HG03135 (cell line): ENCODE measurements around the gene AVPR2.

Experiments used
- ATAC-seq: cut with Tn5 transposase; IDR thresholded peaks from one replicate; pipeline ENCODE4 v1.9.1; 2021; ENCODE audit warnings: mild to moderate bottlenecking, moderate library complexity; ENCODE audit not compliant: unreplicated experiment

Gene AVPR2

DNA sequence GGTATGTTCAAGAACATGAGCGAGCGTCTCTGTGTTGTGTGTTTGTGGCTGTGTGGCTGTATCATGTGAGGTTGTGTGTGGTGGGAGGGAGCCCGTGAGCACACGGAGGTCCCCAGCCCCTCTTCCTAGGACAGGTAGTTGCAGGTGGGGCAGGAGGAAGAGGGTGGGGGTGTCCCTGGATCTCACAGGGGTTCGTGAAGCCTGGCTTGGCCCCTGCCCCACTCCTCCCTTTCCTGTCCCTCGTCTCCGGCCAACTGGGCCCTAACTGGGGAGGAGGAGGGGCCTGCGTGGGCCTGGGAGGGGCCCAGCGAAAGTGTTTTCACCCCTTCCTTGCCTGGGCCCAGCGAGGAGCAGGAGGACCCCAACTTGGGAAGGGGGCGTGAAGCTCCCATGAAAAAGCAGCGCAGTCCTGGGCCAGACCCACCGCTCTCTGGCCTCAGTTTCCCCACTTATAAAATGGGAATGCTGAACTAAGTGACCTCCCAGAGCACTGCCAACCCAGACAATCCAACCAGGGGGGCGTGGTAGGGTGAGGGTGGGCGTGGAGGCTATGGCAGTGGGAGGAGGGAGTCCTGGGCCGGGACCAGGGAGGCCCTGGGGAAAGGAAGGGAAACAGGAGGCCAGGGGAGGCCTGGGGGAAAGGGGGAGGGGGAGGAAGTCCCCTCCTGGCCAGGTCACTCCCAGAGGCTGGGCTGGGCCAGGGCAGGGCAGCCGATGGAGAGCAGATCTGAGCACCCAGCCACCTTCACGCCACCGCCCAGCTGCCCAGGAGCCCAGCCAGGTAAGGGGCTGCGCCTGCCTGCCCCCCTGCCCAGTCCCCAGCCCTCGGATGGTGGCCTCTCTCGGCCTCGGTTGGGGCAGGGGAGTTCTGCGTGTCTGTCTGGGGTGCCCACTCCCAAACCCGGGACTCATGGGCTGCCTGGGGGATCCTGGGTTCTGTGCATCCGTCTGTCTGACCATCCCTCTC, at the start of gene AVPR2:
AVPR2 (plus strand) TSS at position 683 of the 967 bp plus-strand sequence. CDS start 473 bp downstream, outside the sequence.
- ATAC-seq: no peak

DNA sequence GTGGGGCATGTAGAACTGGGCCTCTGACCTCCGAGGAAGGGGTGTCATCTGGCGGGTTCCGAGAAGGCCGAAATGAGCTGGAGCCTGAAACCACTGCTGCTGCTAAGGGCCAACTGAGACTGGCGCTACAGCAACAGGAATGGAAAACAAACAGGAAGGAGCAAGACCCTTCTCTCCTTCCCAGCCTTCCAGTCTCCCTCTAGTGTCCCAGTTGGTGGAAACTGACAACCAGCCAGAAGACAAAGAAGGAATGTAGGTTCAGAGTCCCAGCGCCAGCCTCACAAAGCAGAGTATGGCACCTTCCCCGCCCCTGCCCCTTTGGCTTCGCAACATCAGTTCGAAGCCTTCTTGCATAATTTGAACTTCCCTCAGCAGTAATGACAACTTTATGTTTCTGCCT, 49.8 kb upstream of the AVPR2 start:
- ATAC-seq: no peak

DNA sequence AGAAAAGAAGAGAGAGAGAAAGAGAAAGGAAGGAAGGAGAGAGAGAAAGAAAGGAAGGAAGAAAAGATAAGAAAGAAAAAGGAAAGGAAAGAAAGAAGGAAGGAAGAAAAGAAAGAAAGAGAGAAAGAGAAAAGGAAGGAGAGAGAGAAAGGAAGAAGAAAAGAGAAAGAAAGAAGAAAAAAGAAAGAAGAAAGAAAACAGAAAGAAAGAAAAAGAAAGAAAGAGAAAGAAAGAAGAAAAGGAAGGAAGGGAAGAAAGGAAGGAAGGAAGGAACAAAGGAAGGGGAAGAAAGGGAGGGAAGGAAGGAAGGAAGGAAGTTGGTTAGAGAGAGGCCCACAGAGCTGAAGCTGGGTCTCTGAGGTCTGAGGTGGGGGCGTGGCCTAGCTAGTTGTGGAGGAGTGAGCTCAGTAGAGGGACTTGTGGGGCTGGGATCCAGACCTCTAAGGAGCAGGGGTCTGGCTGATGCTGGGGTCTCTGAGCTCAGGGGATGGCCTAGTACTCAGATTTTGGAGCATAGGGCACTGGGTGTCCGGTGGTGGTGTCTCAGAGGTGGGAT, 47.0 kb upstream of the AVPR2 start:
- ATAC-seq: no peak

DNA sequence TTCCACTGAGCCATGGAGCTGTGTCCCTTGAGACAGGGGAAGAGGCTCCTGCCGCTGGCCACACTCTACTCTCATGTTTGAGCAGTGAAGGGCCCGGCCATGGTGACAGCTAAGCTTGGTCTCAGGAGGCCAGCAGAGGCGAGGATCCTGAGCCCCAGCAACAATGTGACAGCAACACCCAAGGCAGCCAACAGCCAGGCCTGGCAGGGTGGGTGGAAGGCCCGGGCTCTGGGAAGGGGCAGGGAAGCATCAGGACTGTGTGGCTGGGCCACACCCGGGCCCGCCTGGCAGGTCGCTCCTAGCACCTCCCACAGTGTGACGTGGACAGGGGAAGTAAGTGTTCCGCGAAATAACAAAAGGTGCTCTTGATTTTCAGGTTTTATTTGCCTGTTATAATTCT, 43.3 kb upstream of the AVPR2 start:
- no peak for ATAC-seq

DNA sequence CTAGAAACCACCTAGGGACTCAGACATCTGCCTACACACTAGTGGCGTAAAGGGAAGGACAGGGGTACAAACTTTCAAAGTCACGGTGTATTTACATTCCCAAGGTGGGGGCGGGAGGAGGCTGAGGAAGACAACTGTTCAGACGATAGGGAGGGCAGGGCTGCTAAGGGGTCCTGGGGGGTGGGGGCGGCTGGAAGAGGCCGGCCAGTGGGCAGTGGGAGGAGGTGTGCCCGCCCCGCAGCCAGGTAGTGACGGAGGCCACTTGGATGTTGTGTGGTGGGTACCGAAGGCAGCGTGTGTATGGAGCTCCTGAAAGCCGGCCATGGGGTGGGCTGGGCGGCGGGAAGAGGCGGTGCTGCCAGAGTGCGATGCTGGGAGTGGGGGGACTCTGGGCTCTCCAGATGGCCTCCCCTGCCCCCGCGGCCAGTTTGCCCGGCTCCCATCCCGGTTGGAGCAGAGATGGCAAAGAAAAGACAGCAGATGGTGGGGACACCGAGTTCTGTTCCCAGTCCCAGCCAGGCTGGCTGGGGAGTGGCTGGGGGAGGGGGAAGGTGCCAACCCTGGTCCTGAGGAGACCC, 42.7 kb upstream of the AVPR2 start:
- no peak for ATAC-seq

DNA sequence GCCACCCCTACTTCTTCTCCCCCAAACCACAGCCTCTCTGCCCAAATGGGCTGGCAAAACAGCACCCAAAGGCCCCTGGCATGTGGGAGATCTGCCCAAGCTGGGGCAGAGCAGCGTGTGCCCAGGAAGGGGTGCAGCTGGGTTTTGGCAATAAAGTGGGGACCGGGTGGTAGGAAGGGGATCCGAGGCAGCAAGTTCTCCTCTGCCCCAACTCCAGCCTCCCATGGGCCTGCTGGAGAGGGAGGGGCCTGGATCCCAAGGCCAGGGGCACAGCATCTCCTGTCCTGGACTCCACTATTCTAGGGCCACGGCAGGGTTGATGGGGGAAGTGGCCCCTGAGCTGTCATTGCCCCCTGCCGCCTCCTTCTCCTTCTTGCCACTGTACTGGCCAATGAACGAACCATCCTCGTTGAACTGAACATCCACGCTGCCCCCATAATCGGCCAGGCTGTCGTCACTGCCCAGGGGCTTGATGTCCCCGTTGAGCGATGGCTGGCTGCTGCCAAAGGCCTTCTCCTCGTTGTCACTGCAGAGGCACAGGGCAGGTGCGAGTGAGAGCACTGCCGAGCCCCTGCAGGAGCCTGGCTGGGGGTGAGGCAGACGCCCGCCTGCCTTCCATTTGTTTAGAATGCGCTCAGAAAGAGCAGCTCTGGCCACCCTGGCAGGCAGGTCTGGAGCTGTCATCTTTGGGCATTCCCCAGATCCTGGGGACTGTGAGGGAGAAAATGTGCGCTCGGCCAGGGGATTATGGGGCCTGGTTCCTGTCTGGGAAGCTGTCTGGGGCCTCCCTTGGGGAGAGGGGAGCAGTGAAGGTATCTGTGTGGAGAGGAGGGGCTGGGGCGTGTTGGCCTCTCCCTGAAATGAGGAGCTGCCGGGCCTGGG, 41.9 kb upstream of the AVPR2 start:
- ATAC-seq: no peak

DNA sequence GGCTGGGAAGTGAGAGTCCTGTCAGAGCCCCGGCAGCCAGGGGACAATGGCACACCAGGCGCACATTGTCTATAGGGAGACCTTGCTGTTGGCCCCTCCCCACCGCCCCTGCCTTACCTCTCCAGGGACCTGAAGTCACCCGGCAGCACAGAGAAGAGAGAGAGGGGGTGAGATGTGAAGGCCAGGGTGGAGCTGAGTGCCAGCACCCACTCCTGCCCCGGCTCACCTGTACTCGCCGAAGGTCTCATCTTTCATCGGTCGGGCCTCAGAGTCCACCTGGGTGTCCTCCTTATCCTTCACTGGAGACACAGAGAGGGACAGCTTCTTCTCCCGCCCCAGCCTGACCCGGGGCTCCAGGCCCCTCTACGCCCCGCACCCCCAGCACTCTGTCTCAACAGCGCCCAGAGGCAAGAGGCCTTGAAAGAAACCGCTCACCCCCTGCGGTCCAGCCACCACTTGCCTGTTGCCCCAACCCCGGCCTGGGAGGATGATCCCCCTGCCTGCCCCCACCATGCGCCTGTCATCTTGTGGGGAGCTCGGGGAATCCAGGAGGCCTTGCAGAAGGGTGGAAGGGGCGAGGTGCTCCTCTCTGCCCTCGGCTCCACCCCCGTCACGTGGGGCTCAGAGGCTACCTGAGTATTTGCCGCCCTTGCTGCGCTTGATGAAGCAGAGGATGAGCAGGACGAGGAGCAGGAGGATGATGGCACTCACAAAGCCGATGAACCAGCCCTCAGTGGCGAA, 41.1 kb upstream of the AVPR2 start:
- ATAC-seq: no peak

DNA sequence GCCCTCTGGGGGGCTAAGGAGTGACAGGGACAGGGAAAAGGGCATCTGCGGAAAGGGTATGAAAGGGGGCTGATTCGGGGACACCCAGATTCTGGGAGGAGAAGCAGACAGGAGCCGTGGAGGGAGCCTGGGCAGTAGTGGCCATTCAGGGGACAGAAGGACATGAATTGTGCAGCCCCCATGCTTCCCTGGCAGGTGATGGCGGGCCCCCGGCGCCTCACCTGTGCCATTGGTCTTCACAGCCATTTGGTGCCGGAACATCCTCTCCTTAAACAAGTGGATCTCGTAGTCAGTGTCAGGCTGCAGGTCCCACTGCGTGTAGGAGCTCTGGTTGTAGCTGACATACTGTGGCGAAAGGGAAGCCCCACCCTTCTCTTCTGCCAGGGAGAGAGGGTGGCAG, 40.4 kb upstream of the AVPR2 start:
- ATAC-seq: no peak

DNA sequence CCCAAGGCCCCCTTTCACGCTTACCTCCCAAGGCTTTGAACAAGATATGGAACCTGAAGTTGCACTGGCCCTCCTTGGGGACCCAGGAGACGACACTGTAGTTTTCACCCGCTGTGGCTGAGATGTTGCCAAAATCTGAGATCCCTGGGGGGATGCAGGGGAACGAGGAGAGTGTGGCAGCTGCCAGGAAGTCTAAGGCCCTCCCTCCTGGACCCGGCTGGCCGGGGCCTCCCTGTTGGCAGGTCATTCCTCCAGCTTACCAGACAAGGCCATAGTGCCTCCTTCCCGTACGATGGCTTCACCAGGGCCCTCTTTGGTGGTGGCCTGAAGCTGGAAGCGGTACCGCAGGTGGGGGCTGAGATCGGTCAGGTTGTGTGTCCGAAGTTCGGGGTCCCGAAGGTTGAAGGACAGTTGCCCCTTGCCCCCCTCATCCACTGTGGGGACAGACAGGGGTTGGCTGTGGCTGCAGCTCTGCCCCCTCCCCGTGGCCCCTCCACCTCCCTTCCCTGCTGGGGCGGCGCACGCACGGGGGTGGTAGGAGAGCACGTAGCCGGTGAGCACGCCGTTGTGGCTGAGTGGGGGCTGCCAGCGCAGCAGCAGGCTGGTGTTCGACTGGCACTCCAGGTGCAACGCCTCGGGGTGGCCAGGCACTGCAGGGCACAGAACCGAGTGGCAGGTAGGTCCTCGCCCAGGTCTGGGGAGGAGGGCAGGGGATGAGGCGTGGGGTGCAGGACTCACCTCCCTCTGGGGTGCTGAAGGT, 39.7 kb upstream of the AVPR2 start:
- no peak for ATAC-seq

DNA sequence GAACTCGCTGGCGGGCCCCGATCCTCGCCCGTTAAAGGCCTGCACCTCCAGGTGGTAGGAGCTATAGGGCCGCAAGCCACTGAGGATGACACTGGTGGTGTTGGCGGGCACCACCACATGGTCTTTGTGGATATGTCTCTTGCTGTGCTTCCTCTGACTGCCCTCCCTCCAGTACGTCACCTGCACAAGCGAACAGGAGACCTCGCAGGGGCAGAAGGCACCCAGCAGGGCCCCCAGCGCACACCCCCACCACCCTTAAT, 39.2 kb upstream of the AVPR2 start:
- ATAC-seq: no peak

DNA sequence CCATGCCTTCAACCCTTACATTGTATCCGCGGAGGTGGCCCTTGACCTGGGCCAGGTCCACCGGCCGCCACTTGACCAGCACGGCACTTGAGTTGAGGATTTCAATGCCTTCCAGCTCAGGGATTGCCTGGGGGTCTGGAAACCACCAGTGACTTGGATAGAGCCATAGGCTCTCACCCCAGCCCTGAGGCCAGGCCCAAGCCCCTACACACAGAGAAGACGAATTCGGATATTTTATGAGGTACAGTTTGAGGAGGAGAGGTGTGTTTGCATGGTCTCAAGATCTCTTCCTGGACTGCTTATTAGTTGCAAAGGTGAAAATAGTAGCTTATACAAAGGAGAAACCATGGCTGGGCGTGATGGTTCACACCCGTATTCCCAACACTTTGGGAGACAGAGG, 38.8 kb upstream of the AVPR2 start:
- no peak for ATAC-seq

DNA sequence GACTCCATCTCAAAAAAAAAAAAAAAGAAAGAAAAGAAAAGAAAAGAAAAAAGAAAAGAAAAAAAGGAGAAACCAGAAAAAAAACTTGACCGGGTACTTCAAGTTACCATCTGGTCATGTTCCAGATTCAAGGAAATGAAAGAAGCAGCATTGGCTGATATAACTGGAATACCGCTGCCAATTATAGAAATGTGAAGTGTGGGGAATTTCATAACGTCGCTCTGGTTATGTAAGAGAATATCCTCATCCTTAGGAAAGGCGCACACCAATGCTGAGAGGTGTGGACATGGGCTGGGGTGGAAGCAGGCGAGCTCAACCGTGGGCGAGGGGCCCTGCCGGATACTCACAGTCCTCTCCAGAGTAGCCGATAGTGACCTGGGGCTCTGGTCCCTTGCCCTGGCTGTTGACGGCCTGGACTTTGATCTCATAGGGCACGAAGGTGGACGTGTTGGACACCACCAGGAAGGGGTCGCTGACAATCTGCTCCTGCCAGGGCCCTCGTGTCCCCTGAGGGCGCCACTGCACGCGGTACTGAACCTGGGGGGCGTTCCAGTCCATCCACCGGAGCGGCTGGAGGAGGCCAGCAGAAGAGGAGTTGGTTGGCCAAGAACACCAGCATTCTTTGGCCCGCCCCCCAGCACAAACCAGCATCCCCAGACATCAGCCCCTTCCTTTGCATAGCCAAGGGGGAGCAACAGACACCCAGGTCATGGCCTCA, 38.0 kb upstream of the AVPR2 start:
- ATAC-seq: no peak

DNA sequence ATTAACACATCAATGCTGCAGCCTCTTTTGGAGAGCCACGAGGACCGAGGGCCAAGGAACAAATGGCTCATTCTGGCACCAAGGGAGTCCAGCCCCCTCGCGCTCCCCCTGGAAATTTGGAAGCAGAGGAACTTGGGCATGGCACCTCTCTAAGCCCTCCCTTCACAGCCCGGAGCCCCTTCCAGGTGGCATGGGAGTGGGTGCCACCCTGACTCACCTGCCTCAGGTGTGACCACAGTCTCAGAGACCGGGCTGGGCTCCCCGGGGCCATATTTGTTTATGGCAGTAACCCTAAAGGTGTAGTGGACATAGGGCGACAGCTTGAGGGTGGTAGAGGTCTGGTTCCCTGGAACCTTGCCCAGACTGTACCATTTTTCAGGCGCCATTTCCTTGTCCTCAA, 37.3 kb upstream of the AVPR2 start:
- no peak for ATAC-seq

DNA sequence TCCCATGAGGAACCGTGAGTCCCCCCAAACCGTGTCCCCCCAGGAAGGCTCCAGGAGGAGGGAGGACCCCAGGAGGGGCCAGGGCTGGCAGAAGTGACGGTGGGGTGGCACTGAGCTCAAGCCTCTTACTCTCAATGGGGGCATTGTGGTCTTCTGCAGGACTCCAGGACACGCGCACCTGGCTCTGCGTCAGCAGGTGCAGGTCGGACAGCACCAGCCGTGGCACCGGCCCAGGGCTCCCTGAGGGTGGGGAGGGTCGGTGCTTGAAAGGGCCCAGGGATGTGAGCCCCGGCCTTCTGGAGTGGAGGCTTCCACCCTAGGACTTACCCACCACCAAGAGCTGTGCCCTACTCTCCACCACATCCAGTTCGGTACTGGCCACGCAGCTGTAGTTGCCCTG, 36.8 kb upstream of the AVPR2 start:
- no peak for ATAC-seq

DNA sequence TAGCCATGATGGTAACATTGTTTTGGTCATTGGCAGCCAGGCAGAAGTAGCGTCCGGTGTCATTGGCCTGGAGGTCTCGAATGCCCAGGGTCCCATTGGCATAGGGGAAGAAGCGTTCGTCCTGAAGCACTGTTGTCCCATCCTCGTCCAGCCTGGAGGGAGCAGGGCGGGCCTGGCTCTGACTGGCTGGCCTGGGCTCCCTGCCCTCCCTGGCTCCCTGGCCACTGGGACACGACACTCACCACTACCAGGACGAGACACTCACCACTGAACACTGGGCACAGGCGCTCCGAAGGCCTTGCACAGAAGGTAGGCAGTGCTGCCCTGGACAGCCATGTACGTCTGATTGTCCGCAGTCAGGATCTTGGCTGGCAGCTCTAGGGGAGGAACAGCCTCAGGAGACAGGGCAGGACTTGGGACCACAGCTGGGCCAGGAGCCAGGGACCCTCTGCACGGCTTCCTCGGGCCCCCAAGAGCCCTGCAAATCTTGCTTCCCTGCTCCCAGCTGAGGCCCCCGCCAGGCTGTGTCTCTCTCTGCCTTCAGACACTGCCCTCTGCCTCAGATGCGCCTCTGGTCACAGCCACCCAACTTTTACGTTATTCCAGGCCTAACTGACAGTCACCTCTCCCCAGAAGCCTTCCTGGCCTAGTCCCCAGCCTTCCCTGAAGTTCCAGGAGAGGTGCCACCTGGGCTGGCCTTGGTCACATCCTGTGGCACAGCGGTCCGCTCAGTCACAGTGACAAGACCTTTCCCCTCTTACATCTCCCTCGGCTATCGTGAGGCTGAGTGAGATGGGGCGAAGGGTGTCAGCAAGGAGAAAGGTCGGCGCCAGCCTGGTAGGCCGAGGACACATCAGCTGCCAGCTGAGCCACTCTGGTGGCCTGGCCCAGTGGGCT, 35.6 kb upstream of the AVPR2 start:
- no peak for ATAC-seq

DNA sequence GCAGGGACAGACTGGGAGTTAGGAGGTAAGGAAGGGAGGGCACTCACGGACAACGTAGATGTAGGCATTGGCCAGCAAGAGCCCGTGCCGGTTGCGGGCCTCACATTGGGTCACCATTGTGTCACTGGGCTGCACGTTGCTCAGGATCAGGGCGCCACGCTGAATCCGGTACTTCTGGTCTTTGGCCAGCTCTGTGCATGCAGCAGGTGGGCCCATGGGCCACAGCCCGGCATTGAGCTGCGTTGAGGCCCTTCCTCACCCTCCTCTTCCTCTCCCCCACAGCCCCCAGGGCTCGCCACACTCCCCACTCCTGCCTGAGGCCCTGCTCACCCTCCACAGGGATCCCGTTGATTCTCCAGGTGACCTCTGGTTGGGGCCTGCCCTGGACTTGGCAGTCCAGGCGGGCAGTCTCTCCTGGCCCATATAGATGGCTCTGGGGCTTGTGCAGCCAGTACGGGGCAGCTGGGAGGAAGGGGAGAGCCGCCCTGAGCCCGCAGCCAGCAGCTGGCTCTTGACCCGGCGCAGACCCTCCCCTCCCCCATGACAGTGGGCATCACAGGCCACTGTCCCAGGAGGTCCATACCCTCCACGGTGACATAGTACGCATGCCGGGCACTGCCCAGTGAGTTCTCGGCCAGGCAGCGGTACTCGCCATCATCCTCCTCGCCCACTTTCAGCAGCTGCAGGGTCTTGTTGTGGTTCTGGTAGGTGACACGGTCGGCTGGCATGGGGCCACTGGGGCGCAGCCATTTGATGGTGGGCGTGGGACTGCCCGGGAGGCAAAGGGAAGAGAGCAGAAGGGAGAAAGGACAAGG, 34.8 kb upstream of the AVPR2 start:
- no peak for ATAC-seq

DNA sequence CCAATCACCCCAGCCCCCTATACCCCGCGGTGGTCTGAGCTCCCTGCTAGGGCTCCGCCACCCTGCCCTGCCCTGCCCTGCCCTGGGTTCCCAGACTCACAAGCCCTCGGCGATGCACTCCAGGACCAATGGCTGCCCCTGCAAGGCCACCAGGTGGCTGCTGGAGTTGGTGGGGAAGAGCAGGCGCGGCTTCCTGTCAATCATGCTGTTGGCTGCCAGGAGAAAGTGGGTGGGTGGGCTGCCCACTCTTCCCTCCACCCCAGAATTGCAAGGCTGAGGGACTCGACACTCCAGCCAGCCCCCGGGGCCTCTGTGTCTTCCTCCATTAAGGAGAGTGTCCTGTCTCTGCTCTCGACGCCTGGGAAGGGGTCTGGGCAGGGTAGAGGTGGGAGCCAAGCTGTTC, 34.2 kb upstream of the AVPR2 start:
- ATAC-seq: no peak
